OCI-LY3 (cell line): ENCODE data around the gene SPANXN5.
"Not testable (repeated sequence)": the region's sequence is repeated elsewhere in the genome, so short reads cannot be mapped to it uniquely, and the experiment has no call there.

Experiments used
- EZH2phosphoT487 ChIP-seq: fragments of 200-600 bp; shearing (Covaris generic); IDR thresholded peaks from 2 replicates; pipeline ENCODE4 v1.6.1; 2018; ENCODE audit warnings: antibody characterized with exemption, mixed run types, low read depth
- TF ChIP-seq, protein P1 (sequence below): fragments of 200-600, 300-600 bp; sonication (generic); IDR thresholded peaks from 2 replicates; pipeline ENCODE4 v1.5.1; 2014; ENCODE audit warnings: antibody characterized with exemption, low read length, low read depth

DNA sequence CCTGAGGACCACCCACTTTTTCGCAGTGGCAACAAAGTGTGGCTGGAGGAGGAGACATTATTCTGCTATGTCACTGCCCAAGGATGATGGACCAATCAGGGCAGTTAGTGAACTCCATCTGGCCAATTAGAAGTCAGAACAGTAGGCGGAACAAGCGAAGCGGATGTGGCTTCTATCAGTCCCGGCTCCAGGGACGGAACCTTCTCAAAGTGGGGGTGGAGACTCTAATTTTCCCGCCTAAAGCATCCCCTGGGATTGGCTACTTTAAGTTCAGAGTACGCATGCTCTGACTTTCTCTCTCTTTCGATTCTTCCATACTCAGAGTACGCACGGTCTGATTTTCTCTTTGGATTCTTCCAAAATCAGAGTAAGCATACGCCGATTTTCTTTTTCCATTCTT is 46.3 kb downstream of the SPANXN5 start, which contains the start of gene SSX2B:
- TF ChIP-seq, protein P1, sequence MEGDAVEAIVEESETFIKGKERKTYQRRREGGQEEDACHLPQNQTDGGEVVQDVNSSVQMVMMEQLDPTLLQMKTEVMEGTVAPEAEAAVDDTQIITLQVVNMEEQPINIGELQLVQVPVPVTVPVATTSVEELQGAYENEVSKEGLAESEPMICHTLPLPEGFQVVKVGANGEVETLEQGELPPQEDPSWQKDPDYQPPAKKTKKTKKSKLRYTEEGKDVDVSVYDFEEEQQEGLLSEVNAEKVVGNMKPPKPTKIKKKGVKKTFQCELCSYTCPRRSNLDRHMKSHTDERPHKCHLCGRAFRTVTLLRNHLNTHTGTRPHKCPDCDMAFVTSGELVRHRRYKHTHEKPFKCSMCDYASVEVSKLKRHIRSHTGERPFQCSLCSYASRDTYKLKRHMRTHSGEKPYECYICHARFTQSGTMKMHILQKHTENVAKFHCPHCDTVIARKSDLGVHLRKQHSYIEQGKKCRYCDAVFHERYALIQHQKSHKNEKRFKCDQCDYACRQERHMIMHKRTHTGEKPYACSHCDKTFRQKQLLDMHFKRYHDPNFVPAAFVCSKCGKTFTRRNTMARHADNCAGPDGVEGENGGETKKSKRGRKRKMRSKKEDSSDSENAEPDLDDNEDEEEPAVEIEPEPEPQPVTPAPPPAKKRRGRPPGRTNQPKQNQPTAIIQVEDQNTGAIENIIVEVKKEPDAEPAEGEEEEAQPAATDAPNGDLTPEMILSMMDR: not testable (repeated sequence)
- not testable (repeated sequence) for TF ChIP-seq EZH2phosphoT487
